Suprapubic skin (tissue), 4 donors: Measurements from ENCODE around the gene C1orf74. TPM values are rescaled to one million over a fixed set of nuclear protein-coding genes. Genes with fewer than 3 reads are reported as not detected.

Source experiments
- DNase-seq, 2 donors: peaks; one replicate each; pipeline ENCODE4 v3.0.0-alpha.2; 2019; ENCODE audit warnings: low spot score in 2 of 2
- H3K27ac ChIP-seq: fragments of 200-600 bp; sonication (generic); one replicate; pipeline ENCODE4 v1.5.1; 2019
- H3K27me3 ChIP-seq: fragments of 200-600 bp; sonication (generic); one replicate; pipeline ENCODE4 v1.5.1; 2019
- H3K36me3 ChIP-seq: fragments of 200-600 bp; sonication (generic); one replicate; pipeline ENCODE4 v1.5.1; 2019
- H3K4me1 ChIP-seq: fragments of 200-600 bp; sonication (generic); one replicate; pipeline ENCODE4 v1.5.1; 2019
- H3K4me3 ChIP-seq: fragments of 200-600 bp; sonication (generic); one replicate; pipeline ENCODE4 v1.5.1; 2019; ENCODE audit warnings: mild to moderate bottlenecking
- H3K9me3 ChIP-seq: fragments of 200-600 bp; sonication (generic); one replicate; pipeline ENCODE4 v1.5.1; 2019
- CTCF ChIP-seq, 2 donors: fragments of 200-600 bp in 1 of 2; fragments of 450-650 bp in 1 of 2; sonication (generic) in 1 of 2; IDR thresholded peaks; one replicate each; pipeline ENCODE4 v1.5.1; 2016 to 2019; ENCODE audit warnings: antibody characterized with exemption in 2 of 2, mild to moderate bottlenecking in 1 of 2, moderate library complexity in 1 of 2
- EP300 ChIP-seq: sonication (generic); formaldehyde crosslinking; IDR thresholded peaks from one replicate; pipeline ENCODE4 v1.6.1; 2017; ENCODE audit warnings: antibody characterized with exemption
- POLR2A ChIP-seq, 2 donors: fragments of 450-650 bp; IDR thresholded peaks; one replicate each; pipeline ENCODE4 v1.6.1; 2017; ENCODE audit warnings: antibody characterized with exemption in 2 of 2, mild to moderate bottlenecking in 2 of 2, moderate library complexity in 2 of 2
- POLR2AphosphoS5 ChIP-seq, 3 donors: sonication (generic); formaldehyde crosslinking; IDR thresholded peaks; one replicate each; pipeline ENCODE4 v1.6.1; 2017; ENCODE audit warnings: antibody characterized with exemption in 3 of 3
- WGBS: methylation state at CpG from one replicate; pipeline ENCODE4 v1.1.5; 2018; 5-methylcytosine and 5-hydroxymethylcytosine counted together
- total RNA-seq, 4 donors: library from RNA; depleted of rRNA; stranded (reverse); fragments of >200 nt; gene quantifications; one replicate each; pipeline ENCODE4 v1.1.0, GENCODE V29; 2016

Gene C1orf74
- total RNA-seq, 4 donors from 2014 or later, result 10.1 to 18.1 (median 15.1) TPM

DNA sequence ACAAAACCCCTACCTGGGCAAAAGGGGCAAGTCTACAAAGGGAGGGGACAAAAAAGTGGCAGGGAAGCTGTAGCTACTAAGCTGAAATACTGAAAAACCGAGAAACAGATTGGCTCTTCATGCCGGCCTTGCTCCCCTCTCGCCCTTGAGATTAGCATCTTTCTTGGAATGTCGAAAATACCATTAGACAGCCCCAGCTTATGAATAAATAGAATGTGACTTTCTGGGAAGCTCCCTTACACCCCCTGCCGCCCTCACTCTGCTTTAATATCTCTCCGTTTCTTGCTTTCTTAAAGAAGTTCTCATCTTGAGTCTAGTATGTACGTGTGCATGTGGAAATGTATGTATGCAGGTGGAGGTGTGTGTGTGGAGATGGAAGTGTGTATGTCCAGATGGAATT is 14.4 kb downstream of the C1orf74 start:
- Histone ChIP-seq H3K4me1 (peaks cover 18% of the 10 kb centered on the region), H3K27me3 (no peaks in the 10 kb centered on the region), H3K27ac (peak overlapping the region; percentile 57), H3K9me3 (no peaks in the 10 kb centered on the region), H3K4me3 (peak overlapping the region; percentile 21), H3K36me3 (no peaks in the 10 kb centered on the region)
- 56% methylated on average over 7 of the region's 7 CpGs for WGBS
- no peak for DNase-seq
- TF ChIP-seq CTCF (IDR thresholded peaks at IDR 0.05), result no peak
- TF ChIP-seq EP300, result no peak
- no peak for TF ChIP-seq POLR2A (IDR thresholded peaks at IDR 0.05)
- no peak for TF ChIP-seq POLR2AphosphoS5 (IDR thresholded peaks at IDR 0.05)

DNA sequence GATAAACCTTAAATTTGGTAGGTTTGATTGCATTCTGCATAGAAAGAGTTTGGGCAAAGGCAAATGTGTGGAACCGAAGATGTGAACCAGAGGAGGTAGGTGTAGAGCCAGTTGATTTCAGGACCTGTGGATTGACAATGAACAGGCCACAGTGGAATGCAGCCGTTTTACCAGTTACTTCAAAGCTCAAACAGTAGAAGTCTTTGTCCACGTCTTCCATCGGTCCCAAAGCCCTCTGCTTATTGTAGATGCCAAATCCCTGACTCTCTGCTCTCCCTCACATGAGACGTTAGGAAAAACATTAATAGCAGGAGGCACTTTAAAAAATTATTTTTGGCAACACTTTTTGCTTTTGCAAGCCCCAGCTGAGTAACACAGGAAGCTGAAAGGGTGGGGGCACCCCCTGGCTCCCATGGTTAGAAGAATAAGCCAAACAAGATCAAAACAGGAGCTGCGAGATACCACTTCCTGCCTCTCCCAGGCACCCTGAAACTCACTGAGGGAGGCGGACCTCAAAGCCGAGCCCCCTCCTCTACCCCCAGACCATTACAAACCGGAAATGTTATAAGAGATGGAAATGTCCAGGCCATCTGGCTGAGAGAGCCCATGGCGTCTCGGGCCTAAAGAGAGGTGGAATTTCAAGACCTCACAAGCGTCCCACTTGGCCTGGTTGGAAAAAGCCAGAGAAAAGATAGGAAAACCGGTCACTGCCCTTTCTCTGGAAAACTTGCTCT is 15.0 kb downstream of the C1orf74 start:
- Histone ChIP-seq H3K36me3 (no peaks in the 10 kb centered on the region), H3K4me3 (peak overlapping the region; percentile 21), H3K9me3 (no peaks in the 10 kb centered on the region), H3K4me1 (peaks cover 18% of the 10 kb centered on the region), H3K27me3 (no peaks in the 10 kb centered on the region), H3K27ac (peak overlapping the region; percentile 57)
- DNase-seq, result no peak
- TF ChIP-seq POLR2AphosphoS5 (IDR thresholded peaks at IDR 0.05) (no peak), EP300 (no peak), CTCF (IDR thresholded peaks at IDR 0.05) (no peak), POLR2A (IDR thresholded peaks at IDR 0.05) (no peak)
- WGBS, result 13% methylated on average over 13 of the region's 13 CpGs

- Histone ChIP-seq H3K9me3 (no peaks in the 10 kb centered on the region), H3K4me1 (peaks cover 18% of the 10 kb centered on the region), H3K36me3 (no peaks in the 10 kb centered on the region), H3K4me3 (peak overlapping the region; percentile 21), H3K27ac (no peak overlapping the region), H3K27me3 (no peaks in the 10 kb centered on the region)
- DNase-seq, result no peak
- TF ChIP-seq CTCF (IDR thresholded peaks at IDR 0.05) (no peak), POLR2AphosphoS5 (IDR thresholded peaks at IDR 0.05) (no peak), EP300 (no peak), POLR2A (IDR thresholded peaks at IDR 0.05) (no peak)
- 85% methylated on average over 9 of the region's 9 CpGs for WGBS
Measured at GRCh38 chr1:209768354-209768774, 16.0 kb downstream of the C1orf74 start.

GRCh38 chr1:209767706-209768105 is 16.7 kb downstream of the C1orf74 start:
- no peak overlapping the region for H3K27ac ChIP-seq

DNA sequence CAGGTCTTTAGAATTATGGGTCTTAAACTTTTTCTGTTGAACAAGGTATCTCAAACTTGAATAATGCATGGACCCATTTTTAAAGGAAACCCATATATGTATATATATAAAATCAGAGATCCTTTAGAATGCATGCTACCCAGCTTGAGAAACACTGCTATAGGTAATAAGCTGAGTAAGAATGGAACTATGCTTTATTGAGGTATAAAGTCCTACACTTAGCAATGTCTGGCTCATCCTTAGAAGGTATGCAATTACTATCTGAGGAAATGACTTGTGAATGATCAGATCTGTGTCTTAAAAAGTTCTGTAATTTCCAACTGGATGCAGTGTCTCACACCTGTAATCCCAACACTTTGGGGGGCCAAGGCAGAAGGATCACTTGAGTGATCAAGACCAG is 17.3 kb downstream of the C1orf74 start:
- H3K27me3 ChIP-seq, result no peaks in the 10 kb centered on the region
- H3K9me3 ChIP-seq, result no peaks in the 10 kb centered on the region
- H3K4me3 ChIP-seq, result no peak overlapping the region
- no peak for DNase-seq
- no peak for TF ChIP-seq POLR2A (IDR thresholded peaks at IDR 0.05)
- TF ChIP-seq CTCF (IDR thresholded peaks at IDR 0.05), result no peak
- no peak for TF ChIP-seq POLR2AphosphoS5 (IDR thresholded peaks at IDR 0.05)
- TF ChIP-seq EP300, result no peak
- H3K36me3 ChIP-seq, result no peaks in the 10 kb centered on the region
- no peak overlapping the region for H3K27ac ChIP-seq
- H3K4me1 ChIP-seq, result peaks cover 18% of the 10 kb centered on the region

More at GRCh38 chr1:209767706-209768105, 16.7 kb downstream of the C1orf74 start:
- H3K27me3 ChIP-seq, result no peaks in the 10 kb centered on the region
- DNase-seq, result no peak
- H3K36me3 ChIP-seq, result no peaks in the 10 kb centered on the region
- H3K4me3 ChIP-seq, result no peak overlapping the region
- peaks cover 18% of the 10 kb centered on the region for H3K4me1 ChIP-seq
- no peaks in the 10 kb centered on the region for H3K9me3 ChIP-seq
- no peak for TF ChIP-seq CTCF (IDR thresholded peaks at IDR 0.05)
- TF ChIP-seq POLR2AphosphoS5 (IDR thresholded peaks at IDR 0.05), result no peak
- TF ChIP-seq EP300, result no peak
- no peak for TF ChIP-seq POLR2A (IDR thresholded peaks at IDR 0.05)
